Upper lobe of left lung (tissue), 4 donors: ENCODE data around the gene FGR.

ENCODE experiments used
- EP300 ChIP-seq, 4 donors: sonication (generic); formaldehyde crosslinking; IDR thresholded peaks; one replicate each; pipeline ENCODE4 v1.5.1; 2017; ENCODE audit warnings: antibody characterized with exemption in 4 of 4, control low read depth in 2 of 4
- POLR2A ChIP-seq, 4 donors: fragments of 450-650 bp; IDR thresholded peaks; one replicate each; pipeline ENCODE4 v1.5.1; 2016 to 2017; ENCODE audit warnings: antibody characterized with exemption in 4 of 4, mild to moderate bottlenecking in 2 of 4
- TF ChIP-seq, protein P1 (sequence below), 6 experiments: fragments of 450-650 bp in 4 of 6; fragments of 200-600 bp in 2 of 6; sonication (generic) in 2 of 6; IDR thresholded peaks; one replicate each; pipeline ENCODE4 v1.5.1; 2016 to 2019; ENCODE audit warnings: antibody characterized with exemption in 6 of 6

DNA sequence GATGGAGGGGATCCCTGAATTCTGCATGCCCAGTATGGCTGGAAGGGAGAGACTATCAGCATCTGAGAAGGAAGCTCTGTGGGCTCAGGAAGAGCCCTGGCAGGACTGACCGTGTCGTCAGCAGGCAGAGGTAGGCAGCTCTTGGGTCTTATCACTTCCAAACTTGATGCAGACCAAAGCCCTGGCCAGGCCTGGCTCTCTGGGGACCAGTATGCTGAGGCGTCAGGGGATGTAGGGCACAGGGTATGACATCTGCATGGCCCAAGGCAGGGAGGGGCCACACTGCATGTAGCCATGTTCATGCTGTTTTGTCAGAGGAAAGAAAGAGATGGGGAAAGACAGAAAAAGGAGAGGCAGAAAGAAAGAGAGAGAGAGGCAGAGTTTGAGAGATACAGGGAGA is 6.3 kb downstream of the FGR start:
- TF ChIP-seq, protein P1, sequence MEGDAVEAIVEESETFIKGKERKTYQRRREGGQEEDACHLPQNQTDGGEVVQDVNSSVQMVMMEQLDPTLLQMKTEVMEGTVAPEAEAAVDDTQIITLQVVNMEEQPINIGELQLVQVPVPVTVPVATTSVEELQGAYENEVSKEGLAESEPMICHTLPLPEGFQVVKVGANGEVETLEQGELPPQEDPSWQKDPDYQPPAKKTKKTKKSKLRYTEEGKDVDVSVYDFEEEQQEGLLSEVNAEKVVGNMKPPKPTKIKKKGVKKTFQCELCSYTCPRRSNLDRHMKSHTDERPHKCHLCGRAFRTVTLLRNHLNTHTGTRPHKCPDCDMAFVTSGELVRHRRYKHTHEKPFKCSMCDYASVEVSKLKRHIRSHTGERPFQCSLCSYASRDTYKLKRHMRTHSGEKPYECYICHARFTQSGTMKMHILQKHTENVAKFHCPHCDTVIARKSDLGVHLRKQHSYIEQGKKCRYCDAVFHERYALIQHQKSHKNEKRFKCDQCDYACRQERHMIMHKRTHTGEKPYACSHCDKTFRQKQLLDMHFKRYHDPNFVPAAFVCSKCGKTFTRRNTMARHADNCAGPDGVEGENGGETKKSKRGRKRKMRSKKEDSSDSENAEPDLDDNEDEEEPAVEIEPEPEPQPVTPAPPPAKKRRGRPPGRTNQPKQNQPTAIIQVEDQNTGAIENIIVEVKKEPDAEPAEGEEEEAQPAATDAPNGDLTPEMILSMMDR (IDR thresholded peaks at IDR 0.05), result no peak
- TF ChIP-seq POLR2A (IDR thresholded peaks at IDR 0.05) (no peak), EP300 (IDR thresholded peaks at IDR 0.05) (no peak)
